GM12892 (cell line): ENCODE measurements around the gene RABGAP1.

Experiments used
- DNase-seq: peaks from one replicate; pipeline ENCODE4 v3.0.0; 2011; ENCODE audit not compliant: insufficient read length
- FAIRE-seq: peaks from 2 replicates; lab custom pipeline; 2011; peaks lifted over from hg19 to GRCh38; lab: Jason Lieb, UNC
- POLR2A ChIP-seq: IDR thresholded peaks from 2 replicates; pipeline ENCODE4 v1.6.1; 2011; ENCODE audit warnings: low read depth, low read length, control low read depth
- POLR2AphosphoS5 ChIP-seq: IDR thresholded peaks from 2 replicates; pipeline ENCODE4 v1.6.1; 2011; ENCODE audit warnings: low read depth, low read length, control low read depth
- TAF1 ChIP-seq: IDR thresholded peaks from 2 replicates; pipeline ENCODE4 v1.6.1; 2011; ENCODE audit warnings: low read depth, mild to moderate bottlenecking, control low read depth, low read length, borderline replicate concordance

Gene RABGAP1

GRCh38 chr9:122929796-122930354 is 10.9 kb upstream of the RABGAP1 start:
- FAIRE-seq (no peak), DNase-seq (no peak)
- TF ChIP-seq POLR2A: no peak
- no peak for TF ChIP-seq TAF1
- no peak for TF ChIP-seq POLR2AphosphoS5

- TF ChIP-seq POLR2A: no peak
- no peak for TF ChIP-seq POLR2AphosphoS5
- TF ChIP-seq TAF1: no peak
- DNase-seq (no peak), FAIRE-seq (no peak)
These were observed 10.1 kb upstream of the RABGAP1 start for GRCh38 chr9:122930541-122931225.

DNA sequence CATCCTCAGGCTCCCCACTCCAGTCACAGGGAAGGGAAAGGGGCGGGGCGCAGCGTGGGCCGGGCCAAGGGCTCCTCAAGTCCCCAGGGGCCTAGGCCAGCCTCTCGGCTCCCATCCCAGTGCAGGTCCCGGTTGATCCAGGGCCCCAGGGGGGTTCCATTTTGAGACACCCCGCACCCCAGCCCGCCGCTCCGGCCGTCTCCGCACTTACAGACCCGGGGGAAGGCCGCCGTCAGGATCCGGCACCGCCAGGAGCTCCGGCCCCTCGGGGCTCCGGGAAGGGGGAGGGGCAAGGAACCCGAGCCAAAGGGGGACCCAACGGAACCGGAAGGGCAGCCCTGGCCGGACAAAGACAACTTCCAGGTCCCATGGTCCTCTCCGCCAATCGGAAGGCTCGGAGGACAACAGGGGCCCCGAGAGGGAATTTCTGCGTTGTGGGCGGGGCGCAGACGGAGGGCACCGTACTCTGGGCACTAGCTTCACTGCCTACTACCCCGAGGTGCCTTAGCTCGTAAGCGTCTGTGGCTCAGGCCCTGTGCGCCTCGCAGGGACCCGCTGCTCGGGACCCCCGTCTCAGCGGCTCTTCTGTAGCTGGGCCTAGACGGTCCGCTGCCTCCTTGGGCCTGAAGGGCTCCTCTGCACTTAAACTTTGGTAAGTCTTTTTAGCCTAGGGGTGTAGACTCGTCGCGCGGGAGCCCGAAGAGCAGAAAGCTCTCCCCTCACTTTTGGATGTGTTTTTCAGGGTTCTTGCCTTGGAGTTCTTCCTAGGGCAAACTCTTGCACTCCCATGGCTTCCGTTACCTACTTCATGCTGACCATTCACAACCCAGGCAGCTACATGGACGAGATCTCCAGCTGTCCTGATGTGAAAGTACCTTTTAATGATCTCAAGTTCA is 9.3 kb upstream of the RABGAP1 start, which contains the start of gene ZBTB26:
TSS of gene ZBTB26 (minus strand) at position 287 of the 896 bp plus-strand sequence. CDS start 11,578 bp downstream, outside the sequence.
- FAIRE-seq (peak; percentile 76), DNase-seq (peak; percentile 95)
- TF ChIP-seq TAF1 (peak; percentile 72), POLR2AphosphoS5 (peak; percentile 79), POLR2A (peak; percentile 84)

DNA sequence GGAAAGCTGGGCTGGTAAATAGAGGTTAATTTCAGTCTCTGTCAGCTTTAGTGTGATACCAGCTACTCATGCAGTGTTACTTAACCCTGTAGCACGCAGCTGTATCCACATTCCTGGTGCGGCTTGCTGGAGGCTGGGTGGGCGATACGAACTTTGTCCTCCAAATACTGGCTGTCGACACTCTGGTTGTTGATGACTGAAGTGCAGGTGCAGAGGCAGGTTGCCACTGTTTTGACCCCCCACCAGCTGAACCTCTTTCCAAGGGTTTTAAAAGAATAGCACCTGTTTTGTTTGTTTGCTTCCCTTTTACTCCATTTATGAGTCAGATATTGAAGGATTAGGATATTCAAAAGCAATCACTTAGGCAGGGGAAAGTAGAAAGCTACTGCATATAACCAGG is 4.4 kb upstream of the RABGAP1 start:
- TF ChIP-seq POLR2A: no peak
- no peak for TF ChIP-seq POLR2AphosphoS5
- no peak for TF ChIP-seq TAF1
- DNase-seq: no peak
- no peak for FAIRE-seq

DNA sequence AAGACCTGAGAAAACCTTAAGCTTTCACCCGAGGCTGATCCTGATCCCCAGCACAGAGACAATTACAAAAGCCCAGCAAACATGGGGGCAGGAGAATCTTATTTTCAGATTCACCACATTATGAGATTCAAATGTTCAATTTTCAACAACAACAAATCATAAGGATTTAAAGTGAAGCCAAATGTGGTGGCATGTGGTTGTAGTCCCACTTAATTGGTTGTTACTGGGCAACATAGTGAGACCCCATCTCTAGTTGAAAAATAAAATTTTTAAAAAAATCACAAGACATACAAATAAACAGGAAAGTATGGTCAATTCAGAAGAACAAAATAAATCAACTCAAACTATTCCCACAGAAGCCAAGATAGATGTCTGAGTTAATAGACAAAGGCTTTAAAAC is 3.9 kb upstream of the RABGAP1 start:
- FAIRE-seq: no peak
- no peak for DNase-seq
- no peak for TF ChIP-seq POLR2AphosphoS5
- no peak for TF ChIP-seq POLR2A
- TF ChIP-seq TAF1: no peak

DNA sequence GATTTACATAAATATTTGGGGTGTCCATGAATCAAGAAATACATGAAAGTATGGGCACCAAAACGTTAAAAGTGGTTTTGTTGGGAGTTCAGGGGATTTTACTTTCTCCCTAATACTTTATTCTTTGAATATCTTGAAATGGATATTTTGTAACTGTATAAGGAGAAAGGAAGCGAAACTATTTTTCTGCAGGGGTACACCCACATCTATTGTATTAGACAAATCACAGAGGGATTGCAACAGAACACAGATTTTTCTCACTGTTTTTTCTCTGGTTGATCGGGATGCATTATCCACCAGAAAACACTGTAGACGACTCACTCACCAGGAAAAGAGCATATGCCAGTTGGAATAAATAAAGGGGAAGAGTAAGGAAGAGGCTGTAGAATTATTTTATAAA is 1.2 kb upstream of the RABGAP1 start:
- FAIRE-seq: no peak

GRCh38 chr9:122940454-122940748 is 419 bp upstream of the RABGAP1 start:
- FAIRE-seq: no peak

More for the DNA sequence above, 1.2 kb upstream of the RABGAP1 start:
- no peak for DNase-seq
- TF ChIP-seq TAF1: no peak
- no peak for TF ChIP-seq POLR2A
- no peak for TF ChIP-seq POLR2AphosphoS5

GRCh38 chr9:122941582-122942234 is 888 bp downstream of the RABGAP1 start:
- FAIRE-seq (peak; percentile 50), DNase-seq (no peak)
- TF ChIP-seq TAF1 (no peak), POLR2A (no peak), POLR2AphosphoS5 (no peak)

More at GRCh38 chr9:122940454-122940748, 419 bp upstream of the RABGAP1 start:
- no peak for DNase-seq
- no peak for TF ChIP-seq TAF1
- TF ChIP-seq POLR2AphosphoS5: no peak
- no peak for TF ChIP-seq POLR2A

DNA sequence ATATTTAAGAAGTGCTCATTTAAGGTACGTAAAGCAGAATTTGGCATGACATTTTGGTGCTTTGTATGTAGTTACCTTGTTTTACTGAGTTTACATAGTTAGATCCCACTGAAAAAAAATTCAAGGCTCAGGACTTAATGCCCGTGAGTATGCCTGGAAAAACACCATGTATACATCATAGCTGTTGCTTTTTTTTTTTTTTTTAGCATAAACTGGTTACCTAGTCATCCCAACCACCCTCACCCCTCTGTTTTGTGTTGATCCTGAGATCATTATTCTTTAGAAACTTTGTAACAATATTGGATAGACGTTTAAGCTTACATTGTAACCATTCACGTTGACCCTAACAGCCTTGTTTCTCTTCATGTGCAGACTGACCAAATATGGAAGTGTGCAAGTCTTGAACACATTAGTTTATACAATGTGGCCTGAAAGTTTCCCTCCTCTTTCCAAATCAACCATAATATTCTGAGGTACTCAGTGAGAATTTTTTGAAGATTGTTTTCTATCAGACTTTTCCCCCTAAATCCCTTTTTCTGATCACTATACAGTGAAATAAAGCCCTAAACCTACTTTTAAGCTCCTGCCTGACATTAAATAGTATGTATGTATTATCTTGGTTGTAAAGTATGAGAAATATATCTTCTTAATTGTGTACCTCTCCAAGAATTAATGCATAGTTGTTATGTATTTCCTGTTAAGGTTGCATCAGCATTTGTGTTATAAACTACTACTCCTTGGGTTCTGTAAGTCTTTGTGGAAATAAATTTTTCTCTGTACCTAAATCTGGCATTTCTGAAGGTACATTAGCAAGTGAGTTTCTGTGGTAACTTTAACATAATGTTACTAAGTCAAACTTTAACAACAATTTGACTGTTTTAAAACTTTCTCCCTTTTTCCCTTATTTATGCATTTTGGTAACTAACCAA is 4.4 kb downstream of the RABGAP1 start:
- TF ChIP-seq TAF1: no peak
- no peak for TF ChIP-seq POLR2A
- TF ChIP-seq POLR2AphosphoS5: no peak
- DNase-seq (no peak), FAIRE-seq (no peak)

- DNase-seq (no peak), FAIRE-seq (no peak)
- no peak for TF ChIP-seq POLR2AphosphoS5
- no peak for TF ChIP-seq POLR2A
- no peak for TF ChIP-seq TAF1
These were observed 5.7 kb downstream of the RABGAP1 start for GRCh38 chr9:122946461-122947005.
